Myometrial cell (primary cell): ENCODE measurements around the gene NDC1. TPM values are rescaled to one million over a fixed set of nuclear protein-coding genes. Genes with fewer than 3 reads are reported as not detected.

Experiments
- total RNA-seq: library from RNA; depleted of rRNA; stranded (reverse); fragments of >200 nt; gene quantifications from 2 replicates; pipeline ENCODE4 v1.2.3, GENCODE V29; 2015

Gene NDC1
- 30.7 and 32.0 TPM in 2 replicates for total RNA-seq

DNA sequence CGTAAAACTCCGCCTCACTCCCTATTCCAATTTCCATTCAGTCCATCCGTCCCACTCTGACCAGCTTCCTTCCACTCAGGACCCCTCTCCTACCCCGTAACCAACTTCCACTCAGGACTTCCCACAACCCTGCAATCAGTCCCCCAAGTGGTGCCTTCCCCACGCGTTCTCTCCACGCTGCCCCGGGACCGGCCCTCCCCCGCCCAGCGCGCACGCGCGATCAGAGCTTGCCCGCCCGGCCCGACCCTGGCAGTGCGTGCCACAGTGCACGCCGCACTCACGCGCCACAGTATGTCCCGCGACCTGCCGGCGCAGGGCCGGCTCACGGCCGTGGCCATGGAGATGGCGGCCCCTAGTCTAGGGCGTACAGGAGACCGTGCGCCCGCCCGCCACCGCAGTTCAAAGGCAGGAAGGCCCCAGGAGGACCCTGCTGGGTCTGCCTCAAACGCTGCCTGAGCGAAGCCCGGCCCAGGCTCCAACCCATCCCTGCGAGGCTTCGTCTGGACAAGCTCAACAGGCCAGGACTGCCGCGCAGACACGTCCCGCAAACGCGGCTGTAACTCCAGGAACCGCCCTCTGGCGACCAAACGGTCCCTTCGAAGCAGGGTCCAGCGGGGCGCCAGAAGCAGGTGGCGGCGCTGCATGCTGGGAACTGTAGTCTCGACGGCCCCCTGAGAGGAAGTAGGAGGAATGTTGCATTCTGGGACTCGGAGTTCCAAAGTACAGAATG, at the start of gene NDC1:
Gene NDC1 (minus strand): TSS at position 373 of the 730 bp plus-strand sequence. CDS start 35 bp downstream, at position 338.

DNA sequence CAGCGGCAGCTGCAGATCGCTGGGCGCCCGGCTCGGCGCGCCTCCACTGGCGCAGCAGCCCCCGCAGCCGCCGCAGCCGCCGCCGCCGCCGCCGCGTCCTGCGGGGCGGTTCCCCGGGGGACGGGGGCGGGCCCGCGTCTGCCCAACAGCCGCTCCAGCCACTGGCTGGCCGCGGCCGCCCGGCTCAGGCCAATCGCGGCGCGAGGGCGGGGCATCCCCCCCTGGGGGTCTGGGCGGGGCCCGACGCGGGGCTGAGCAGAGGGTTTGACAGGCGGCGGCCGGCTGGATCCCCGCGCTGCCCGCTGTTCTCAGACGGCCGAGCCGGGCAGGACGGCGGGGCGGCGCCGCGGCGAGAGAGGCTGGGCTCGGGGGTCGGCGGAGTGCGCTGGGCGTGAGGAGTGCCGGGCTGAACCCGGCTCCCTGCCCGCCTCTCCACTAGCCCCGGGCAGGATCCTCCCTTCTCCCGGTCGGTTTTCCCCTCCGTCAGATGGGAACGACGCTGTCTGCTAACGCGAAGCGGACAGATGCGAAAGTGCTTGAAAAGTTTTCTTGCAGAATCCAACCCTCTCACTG, 98.9 kb downstream of the NDC1 start, which contains the start of gene GLIS1:
Gene GLIS1 (minus strand): TSS at position 56 of the 573 bp plus-strand sequence. CDS start 1,100 bp downstream, outside the sequence.

Other genes with a start within 250 kb of the NDC1 start
- gene GLIS1, start 99.1 kb downstream of the NDC1 start, total RNA-seq = 0.18 and 0.29 TPM in 2 replicates
- gene YIPF1, start 51.5 kb upstream of the NDC1 start, total RNA-seq = 34.9 and 40.9 TPM in 2 replicates
- gene DIO1, start 55.9 kb upstream of the NDC1 start, total RNA-seq = not detected in 2 replicates
- gene IFT25, start 107.4 kb upstream of the NDC1 start, total RNA-seq = 15.3 and 22.9 TPM in 2 replicates
- 50.0 and 53.9 TPM in 2 replicates for gene LRRC42, start 108.1 kb upstream of the NDC1 start, total RNA-seq
- not detected in 2 replicates for gene LDLRAD1, start 179.9 kb upstream of the NDC1 start, total RNA-seq
- gene TMEM59, start 214.9 kb upstream of the NDC1 start, total RNA-seq = 239 and 262 TPM in 2 replicates
- 2.3 and 6.6 TPM in 2 replicates for gene TCEANC2, start 215.3 kb upstream of the NDC1 start, total RNA-seq